Erythroblast (primary cell): Measurements from ENCODE around the gene MYO1C.

Experiments
- GATA1 ChIP-seq: IDR thresholded peaks from 2 replicates; pipeline ENCODE4 v1.6.1; 2011; ENCODE audit warnings: low read depth, mild to moderate bottlenecking, control low read depth, low read length, moderate library complexity
- POLR2A ChIP-seq: IDR thresholded peaks from 2 replicates; pipeline ENCODE4 v1.6.1; 2011; ENCODE audit warnings: mild to moderate bottlenecking, low read length

GRCh38 chr17:1420981-1421380 is 71.5 kb downstream of the MYO1C start:
- TF ChIP-seq POLR2A (no peak), GATA1 (no peak)
